Measurements from ENCODE around the gene LGR6. TPM values are rescaled to one million over a fixed set of nuclear protein-coding genes. Genes with fewer than 3 reads are reported as not detected.

LGR6 gene
- total and polyA plus RNA-seq, 2 experiments from 2014 or later = 0.66 to 0.89 TPM

DNA sequence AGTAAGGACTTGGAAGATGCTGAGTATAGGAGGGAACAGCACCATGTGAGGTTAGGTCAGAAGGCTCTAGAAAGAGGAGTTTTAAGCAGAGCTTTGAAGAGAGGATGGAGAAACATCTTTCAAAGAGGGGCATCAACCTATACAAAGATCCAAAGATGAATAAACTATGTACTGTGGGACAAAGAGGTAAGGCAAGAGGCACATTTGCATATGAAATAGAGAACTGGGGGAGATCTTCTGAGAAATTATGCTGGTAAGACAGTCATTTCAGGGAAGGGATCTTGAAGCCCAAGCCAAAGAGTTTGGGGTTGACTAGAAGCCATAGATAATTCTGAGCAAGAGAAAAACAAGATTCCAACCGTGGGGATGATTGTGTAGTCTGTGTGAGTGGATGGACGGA lies 70.0 kb downstream of the LGR6 start:
- Histone ChIP-seq H3K36me3 (ENCODE audit: insufficient read depth) (no peaks in the 10 kb centered on the region), H3K79me2 (replicated peaks; ENCODE audit: insufficient read depth) (no peaks in the 10 kb centered on the region), H3K27ac (ENCODE audit: low read depth) (no peak overlapping the region), H3K9me2 (ENCODE audit: insufficient read depth) (peaks cover 12% of the 10 kb centered on the region; the same call in 1 of the 2 replicates), H3K4me2 (no peak overlapping the region), H3K4me3 (no peak overlapping the region), H2AFZ (no peak overlapping the region), H4K20me1 (replicated peaks; ENCODE audit: insufficient read depth) (no peaks in the 10 kb centered on the region), H3K4me1 (ENCODE audit: insufficient read depth) (no peaks in the 10 kb centered on the region), H3F3A (replicated peaks; ENCODE audit: low read depth) (no peaks in the 10 kb centered on the region), H3K27me3 (ENCODE audit: insufficient read depth) (no peaks in the 10 kb centered on the region)
- Mint-ChIP-seq H3K4me3 (no peak overlapping the region), H3K27ac (no peak overlapping the region), H3K9me3 (peaks cover 3% of the 10 kb centered on the region; the same call in 2 of the 3 replicates), H3K27me3 (ENCODE audit: insufficient read depth, low read depth, poor library complexity) (no peaks in the 10 kb centered on the region), H3K4me1 (peaks cover 12% of the 10 kb centered on the region), H3K36me3 (ENCODE audit: low read depth) (no peaks in the 10 kb centered on the region)
- TF ChIP-seq, protein P1, sequence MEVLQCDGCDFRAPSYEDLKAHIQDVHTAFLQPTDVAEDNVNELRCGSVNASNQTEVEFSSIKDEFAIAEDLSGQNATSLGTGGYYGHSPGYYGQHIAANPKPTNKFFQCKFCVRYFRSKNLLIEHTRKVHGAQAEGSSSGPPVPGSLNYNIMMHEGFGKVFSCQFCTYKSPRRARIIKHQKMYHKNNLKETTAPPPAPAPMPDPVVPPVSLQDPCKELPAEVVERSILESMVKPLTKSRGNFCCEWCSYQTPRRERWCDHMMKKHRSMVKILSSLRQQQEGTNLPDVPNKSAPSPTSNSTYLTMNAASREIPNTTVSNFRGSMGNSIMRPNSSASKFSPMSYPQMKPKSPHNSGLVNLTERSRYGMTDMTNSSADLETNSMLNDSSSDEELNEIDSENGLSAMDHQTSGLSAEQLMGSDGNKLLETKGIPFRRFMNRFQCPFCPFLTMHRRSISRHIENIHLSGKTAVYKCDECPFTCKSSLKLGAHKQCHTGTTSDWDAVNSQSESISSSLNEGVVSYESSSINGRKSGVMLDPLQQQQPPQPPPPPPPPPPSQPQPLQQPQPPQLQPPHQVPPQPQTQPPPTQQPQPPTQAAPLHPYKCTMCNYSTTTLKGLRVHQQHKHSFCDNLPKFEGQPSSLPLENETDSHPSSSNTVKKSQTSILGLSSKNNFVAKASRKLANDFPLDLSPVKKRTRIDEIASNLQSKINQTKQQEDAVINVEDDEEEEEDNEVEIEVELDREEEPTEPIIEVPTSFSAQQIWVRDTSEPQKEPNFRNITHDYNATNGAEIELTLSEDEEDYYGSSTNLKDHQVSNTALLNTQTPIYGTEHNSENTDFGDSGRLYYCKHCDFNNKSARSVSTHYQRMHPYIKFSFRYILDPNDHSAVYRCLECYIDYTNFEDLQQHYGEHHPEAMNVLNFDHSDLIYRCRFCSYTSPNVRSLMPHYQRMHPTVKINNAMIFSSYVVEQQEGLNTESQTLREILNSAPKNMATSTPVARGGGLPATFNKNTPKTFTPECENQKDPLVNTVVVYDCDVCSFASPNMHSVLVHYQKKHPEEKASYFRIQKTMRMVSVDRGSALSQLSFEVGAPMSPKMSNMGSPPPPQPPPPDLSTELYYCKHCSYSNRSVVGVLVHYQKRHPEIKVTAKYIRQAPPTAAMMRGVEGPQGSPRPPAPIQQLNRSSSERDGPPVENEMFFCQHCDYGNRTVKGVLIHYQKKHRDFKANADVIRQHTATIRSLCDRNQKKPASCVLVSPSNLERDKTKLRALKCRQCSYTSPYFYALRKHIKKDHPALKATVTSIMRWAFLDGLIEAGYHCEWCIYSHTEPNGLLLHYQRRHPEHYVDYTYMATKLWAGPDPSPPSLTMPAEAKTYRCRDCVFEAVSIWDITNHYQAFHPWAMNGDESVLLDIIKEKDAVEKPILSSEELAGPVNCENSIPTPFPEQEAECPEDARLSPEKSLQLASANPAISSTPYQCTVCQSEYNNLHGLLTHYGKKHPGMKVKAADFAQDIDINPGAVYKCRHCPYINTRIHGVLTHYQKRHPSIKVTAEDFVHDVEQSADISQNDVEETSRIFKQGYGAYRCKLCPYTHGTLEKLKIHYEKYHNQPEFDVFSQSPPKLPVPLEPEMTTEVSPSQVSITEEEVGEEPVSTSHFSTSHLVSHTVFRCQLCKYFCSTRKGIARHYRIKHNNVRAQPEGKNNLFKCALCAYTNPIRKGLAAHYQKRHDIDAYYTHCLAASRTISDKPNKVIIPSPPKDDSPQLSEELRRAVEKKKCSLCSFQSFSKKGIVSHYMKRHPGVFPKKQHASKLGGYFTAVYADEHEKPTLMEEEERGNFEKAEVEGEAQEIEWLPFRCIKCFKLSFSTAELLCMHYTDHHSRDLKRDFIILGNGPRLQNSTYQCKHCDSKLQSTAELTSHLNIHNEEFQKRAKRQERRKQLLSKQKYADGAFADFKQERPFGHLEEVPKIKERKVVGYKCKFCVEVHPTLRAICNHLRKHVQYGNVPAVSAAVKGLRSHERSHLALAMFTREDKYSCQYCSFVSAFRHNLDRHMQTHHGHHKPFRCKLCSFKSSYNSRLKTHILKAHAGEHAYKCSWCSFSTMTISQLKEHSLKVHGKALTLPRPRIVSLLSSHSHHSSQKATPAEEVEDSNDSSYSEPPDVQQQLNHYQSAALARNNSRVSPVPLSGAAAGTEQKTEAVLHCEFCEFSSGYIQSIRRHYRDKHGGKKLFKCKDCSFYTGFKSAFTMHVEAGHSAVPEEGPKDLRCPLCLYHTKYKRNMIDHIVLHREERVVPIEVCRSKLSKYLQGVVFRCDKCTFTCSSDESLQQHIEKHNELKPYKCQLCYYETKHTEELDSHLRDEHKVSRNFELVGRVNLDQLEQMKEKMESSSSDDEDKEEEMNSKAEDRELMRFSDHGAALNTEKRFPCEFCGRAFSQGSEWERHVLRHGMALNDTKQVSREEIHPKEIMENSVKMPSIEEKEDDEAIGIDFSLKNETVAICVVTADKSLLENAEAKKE (CRISPR knock-in tag; IDR thresholded peaks at IDR 0.05) = no peak
- no peak for TF ChIP-seq NANOG (IDR thresholded peaks at IDR 0.05; ENCODE audit: borderline replicate concordance)
- TF ChIP-seq POLR2AphosphoS5 (IDR thresholded peaks at IDR 0.05; ENCODE audit: low read depth) = no peak
- TF ChIP-seq EZH2phosphoT487 (IDR thresholded peaks at IDR 0.05; ENCODE audit: unreplicated experiment) = no peak
- TF ChIP-seq, protein P2, sequence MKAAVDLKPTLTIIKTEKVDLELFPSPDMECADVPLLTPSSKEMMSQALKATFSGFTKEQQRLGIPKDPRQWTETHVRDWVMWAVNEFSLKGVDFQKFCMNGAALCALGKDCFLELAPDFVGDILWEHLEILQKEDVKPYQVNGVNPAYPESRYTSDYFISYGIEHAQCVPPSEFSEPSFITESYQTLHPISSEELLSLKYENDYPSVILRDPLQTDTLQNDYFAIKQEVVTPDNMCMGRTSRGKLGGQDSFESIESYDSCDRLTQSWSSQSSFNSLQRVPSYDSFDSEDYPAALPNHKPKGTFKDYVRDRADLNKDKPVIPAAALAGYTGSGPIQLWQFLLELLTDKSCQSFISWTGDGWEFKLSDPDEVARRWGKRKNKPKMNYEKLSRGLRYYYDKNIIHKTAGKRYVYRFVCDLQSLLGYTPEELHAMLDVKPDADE (IDR thresholded peaks at IDR 0.05) = no peak
- TF ChIP-seq ZNF331 (CRISPR knock-in tag; IDR thresholded peaks at IDR 0.05; ENCODE audit: low read depth) = no peak
- TF ChIP-seq CREB1 (CRISPR knock-in tag; IDR thresholded peaks at IDR 0.05; ENCODE audit: low read depth) = no peak
- no peak for TF ChIP-seq ZNF114 (CRISPR knock-in tag; IDR thresholded peaks at IDR 0.05)
- DNase-seq (ENCODE audit: low spot score) (no peak), ATAC-seq (no peak)

Measured in GM23338 (cell line).